ENCODE data around the gene TST.

The TST gene

DNA sequence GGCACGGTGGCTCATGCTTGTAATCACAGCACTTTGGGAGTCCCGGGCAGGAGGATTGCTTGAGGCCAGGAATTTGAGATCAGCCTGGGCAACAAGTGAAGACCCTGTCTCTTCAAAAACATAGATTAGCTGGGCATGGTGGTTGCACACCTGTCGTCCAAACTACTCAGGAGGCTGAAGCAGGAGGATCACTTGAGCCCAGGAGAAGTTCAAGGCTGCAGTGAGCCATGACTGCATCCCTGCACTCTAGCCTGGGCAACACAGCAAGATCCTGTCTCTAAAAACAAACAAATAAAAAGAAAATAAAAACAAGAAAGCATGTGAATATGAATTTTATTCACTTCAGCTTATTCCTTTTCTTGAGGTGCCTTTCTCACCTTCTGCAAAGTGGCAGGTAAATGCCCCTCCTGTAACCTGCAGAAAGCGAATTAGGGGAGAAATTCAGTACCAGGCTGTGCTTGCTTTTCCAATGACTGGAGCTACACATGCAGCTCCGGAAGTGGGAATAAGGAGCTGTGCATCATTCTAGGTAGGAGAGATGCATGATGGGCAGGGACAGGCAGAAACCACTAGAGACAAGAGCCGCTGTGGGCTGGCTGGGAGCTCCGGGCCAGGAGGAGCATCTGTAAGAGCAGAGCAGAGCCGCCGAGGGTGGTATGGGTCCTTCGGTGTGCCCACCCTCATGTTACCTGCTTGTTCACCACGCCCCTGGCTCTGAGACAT, 17.6 kb upstream of the TST start:
- H3K4me2 ChIP-seq (ENCODE audit: low read length): no peak overlapping the region
- no peak overlapping the region for H2BK12ac ChIP-seq (ENCODE audit: low read length)
- no peaks in the 10 kb centered on the region for H3K36me3 ChIP-seq (ENCODE audit: control insufficient read depth in 1 of 2, insufficient read depth in 2 of 2, low read length in 2 of 2)
- H3K79me1 ChIP-seq (ENCODE audit: low read length): no peaks in the 10 kb centered on the region
- no peak overlapping the region for H4K12ac ChIP-seq (ENCODE audit: low read depth, low read length)
- H3K79me2 ChIP-seq (ENCODE audit: control insufficient read depth, insufficient read depth, low read length, poor library complexity): no peaks in the 10 kb centered on the region
- no peaks in the 10 kb centered on the region for H3K27me3 ChIP-seq (ENCODE audit: insufficient read depth, low read length)
- no CpG with 5 or more reads among the region's 11 CpGs for WGBS (ENCODE audit: extremely low coverage, insufficient coverage, insufficient read length)
- H3K27ac ChIP-seq (ENCODE audit: low read depth, low read length): no peak overlapping the region
- no peak overlapping the region for H4K91ac ChIP-seq (ENCODE audit: low read depth, low read length)
- no peak overlapping the region for H3K9ac ChIP-seq (ENCODE audit: low read length)
- H3K4me1 ChIP-seq (ENCODE audit: control insufficient read depth in 1 of 2, insufficient read depth in 2 of 2, low read length in 2 of 2): peaks cover 9 to 12% of the 10 kb centered on the region in 2 experiments
- H3K18ac ChIP-seq (ENCODE audit: low read length): no peak overlapping the region
- no peak overlapping the region for H2AFZ ChIP-seq (ENCODE audit: insufficient read depth, low read length, poor library complexity)
- no peak overlapping the region for H3K4ac ChIP-seq (ENCODE audit: low read depth, low read length)
- no peak for DNase-seq
- H2BK5ac ChIP-seq (ENCODE audit: low read depth, low read length, poor library complexity): no peak overlapping the region
- no peak overlapping the region for H3K23ac ChIP-seq (ENCODE audit: low read length)
- H3K4me3 ChIP-seq (ENCODE audit: low read depth, low read length): no peak overlapping the region
- H3K9me3 ChIP-seq (ENCODE audit: insufficient read depth, low read depth, low read length): no peaks in the 10 kb centered on the region
- H4K8ac ChIP-seq (ENCODE audit: low read depth, low read length): no peak overlapping the region
- H2AK5ac ChIP-seq (ENCODE audit: low read length): no peak overlapping the region
- no peak overlapping the region for H2BK120ac ChIP-seq (ENCODE audit: insufficient read depth, low read length, poor library complexity)
- no peak overlapping the region for H3K14ac ChIP-seq (ENCODE audit: low read length)

GRCh38 chr22:37033605-37034430, 14.6 kb upstream of the TST start:
- H4K8ac ChIP-seq (ENCODE audit: low read depth, low read length): no peak overlapping the region
- H2BK5ac ChIP-seq (ENCODE audit: low read depth, low read length, poor library complexity): no peak overlapping the region
- H3K9me3 ChIP-seq (ENCODE audit: insufficient read depth, low read depth, low read length): no peaks in the 10 kb centered on the region
- DNase-seq: no peak
- H3K4me2 ChIP-seq (ENCODE audit: low read length): no peak overlapping the region
- WGBS (ENCODE audit: extremely low coverage, insufficient coverage, insufficient read length): no CpG with 5 or more reads among the region's 23 CpGs
- H3K79me2 ChIP-seq (ENCODE audit: control insufficient read depth, insufficient read depth, low read length, poor library complexity): no peaks in the 10 kb centered on the region
- no peak overlapping the region for H2BK12ac ChIP-seq (ENCODE audit: low read length)
- H2BK120ac ChIP-seq (ENCODE audit: insufficient read depth, low read length, poor library complexity): no peak overlapping the region
- no peaks in the 10 kb centered on the region for H3K79me1 ChIP-seq (ENCODE audit: low read length)
- no peak overlapping the region for H3K23ac ChIP-seq (ENCODE audit: low read length)
- no peak overlapping the region for H3K9ac ChIP-seq (ENCODE audit: low read length)
- no peak overlapping the region for H3K18ac ChIP-seq (ENCODE audit: low read length)
- H3K27me3 ChIP-seq (ENCODE audit: insufficient read depth, low read length): no peaks in the 10 kb centered on the region
- peaks cover 9 to 14% of the 10 kb centered on the region in 2 experiments for H3K4me1 ChIP-seq (ENCODE audit: control insufficient read depth in 1 of 2, insufficient read depth in 2 of 2, low read length in 2 of 2)
- no peak overlapping the region for H3K4me3 ChIP-seq (ENCODE audit: low read depth, low read length)
- no peak overlapping the region for H3K14ac ChIP-seq (ENCODE audit: low read length)
- peaks cover 10 to 11% of the 10 kb centered on the region in 2 experiments for H3K36me3 ChIP-seq (ENCODE audit: control insufficient read depth in 1 of 2, insufficient read depth in 2 of 2, low read length in 2 of 2)
- no peak overlapping the region for H4K12ac ChIP-seq (ENCODE audit: low read depth, low read length)
- no peak overlapping the region for H2AK5ac ChIP-seq (ENCODE audit: low read length)
- H2AFZ ChIP-seq (ENCODE audit: insufficient read depth, low read length, poor library complexity): no peak overlapping the region
- no peak overlapping the region for H3K4ac ChIP-seq (ENCODE audit: low read depth, low read length)
- H4K91ac ChIP-seq (ENCODE audit: low read depth, low read length): no peak overlapping the region
- no peak overlapping the region for H3K27ac ChIP-seq (ENCODE audit: low read depth, low read length)

DNA sequence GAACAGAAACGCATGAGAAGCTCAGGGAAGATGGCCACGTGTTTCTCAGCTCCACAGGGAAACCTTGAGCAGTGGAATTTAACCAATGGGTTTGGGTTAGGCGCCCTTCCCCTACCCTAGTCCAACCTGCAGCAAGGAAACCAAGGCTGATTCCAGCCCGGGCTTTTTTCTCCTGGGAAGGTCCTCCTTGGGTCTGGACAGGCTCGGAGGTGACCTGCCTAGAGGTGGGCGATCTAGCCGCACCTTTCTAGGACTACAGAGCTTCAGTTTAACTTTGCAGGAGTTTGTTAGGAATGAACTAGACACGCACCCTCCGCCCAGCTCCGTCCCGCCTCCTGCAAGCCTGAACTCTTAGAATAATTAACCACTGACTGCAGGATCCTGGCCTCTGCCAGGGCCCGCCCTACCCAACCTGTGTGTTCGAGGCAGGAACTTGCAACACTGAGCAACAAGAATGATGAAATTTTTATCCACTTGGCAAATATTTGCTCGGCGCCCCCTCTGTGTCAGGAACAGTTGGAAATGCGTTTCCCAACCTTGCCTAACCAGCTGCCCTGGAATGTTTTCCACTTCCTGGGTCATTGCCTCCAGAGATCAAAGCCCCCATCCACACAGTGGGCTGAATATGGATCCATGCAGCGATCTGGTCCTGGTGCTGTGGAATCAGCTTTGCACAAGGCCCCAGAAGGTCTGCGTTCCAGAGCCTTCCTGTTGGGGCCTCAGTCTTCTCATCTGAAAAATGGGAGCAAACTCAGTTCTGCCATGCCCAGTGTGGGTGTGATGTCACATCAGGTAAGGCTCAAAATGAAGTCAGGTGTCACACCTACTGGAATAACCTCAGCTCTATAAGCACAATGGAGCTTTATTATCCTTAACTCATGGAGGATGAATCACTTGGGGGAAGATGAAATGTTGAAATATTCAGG, 13.6 kb upstream of the TST start:
- Histone ChIP-seq H2BK5ac (ENCODE audit: low read depth, low read length, poor library complexity) (no peak overlapping the region), H3K23ac (ENCODE audit: low read length) (no peak overlapping the region), H3K4ac (ENCODE audit: low read depth, low read length) (no peak overlapping the region), H3K36me3 (ENCODE audit: control insufficient read depth in 1 of 2, insufficient read depth in 2 of 2, low read length in 2 of 2) (peaks cover 10 to 14% of the 10 kb centered on the region in 2 experiments), H3K27me3 (ENCODE audit: insufficient read depth, low read length) (no peaks in the 10 kb centered on the region), H2BK12ac (ENCODE audit: low read length) (no peak overlapping the region), H3K79me1 (ENCODE audit: low read length) (no peaks in the 10 kb centered on the region), H3K14ac (ENCODE audit: low read length) (no peak overlapping the region), H3K18ac (ENCODE audit: low read length) (no peak overlapping the region), H3K4me2 (ENCODE audit: low read length) (peak overlapping the region; percentile 20), H4K12ac (ENCODE audit: low read depth, low read length) (no peak overlapping the region), H2AK5ac (ENCODE audit: low read length) (no peak overlapping the region), H3K79me2 (ENCODE audit: control insufficient read depth, insufficient read depth, low read length, poor library complexity) (no peaks in the 10 kb centered on the region), H3K27ac (ENCODE audit: low read depth, low read length) (no peak overlapping the region), H3K4me1 (ENCODE audit: control insufficient read depth in 1 of 2, insufficient read depth in 2 of 2, low read length in 2 of 2) (peaks cover 9 to 14% of the 10 kb centered on the region in 2 experiments), H4K8ac (ENCODE audit: low read depth, low read length) (peak overlapping the region; percentile 6), H4K91ac (ENCODE audit: low read depth, low read length) (no peak overlapping the region), H3K9ac (ENCODE audit: low read length) (peak overlapping the region; percentile 18), H3K4me3 (ENCODE audit: low read depth, low read length) (no peak overlapping the region), H2AFZ (ENCODE audit: insufficient read depth, low read length, poor library complexity) (no peak overlapping the region), H3K9me3 (ENCODE audit: insufficient read depth, low read depth, low read length) (no peaks in the 10 kb centered on the region), H2BK120ac (ENCODE audit: insufficient read depth, low read length, poor library complexity) (peak overlapping the region; percentile 31)
- peak; percentile 54 to 57 for DNase-seq
- no CpG with 5 or more reads among the region's 18 CpGs for WGBS (ENCODE audit: extremely low coverage, insufficient coverage, insufficient read length)

DNA sequence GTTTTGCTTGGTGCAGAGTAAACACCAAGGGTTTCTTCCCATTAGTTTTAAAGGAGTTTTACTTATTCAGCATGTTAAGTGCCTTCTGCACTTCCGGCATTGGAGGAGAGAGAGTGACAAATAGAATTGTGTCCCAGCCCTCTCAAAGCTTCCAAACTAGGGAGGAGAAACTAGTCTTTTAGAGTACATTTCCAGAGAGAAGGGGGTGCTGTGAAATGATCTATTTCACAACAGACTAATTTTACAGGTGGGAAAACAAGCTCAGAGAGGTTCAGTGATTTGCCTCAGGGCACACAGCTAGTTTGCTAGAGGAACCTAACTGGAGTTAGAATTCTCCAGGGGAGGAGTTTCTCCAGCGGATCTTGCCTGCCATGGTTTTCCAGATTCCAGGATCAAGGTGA, 12.9 kb upstream of the TST start:
- Histone ChIP-seq H4K8ac (ENCODE audit: low read depth, low read length) (no peak overlapping the region), H2BK120ac (ENCODE audit: insufficient read depth, low read length, poor library complexity) (peak overlapping the region; percentile 31), H3K4me2 (ENCODE audit: low read length) (no peak overlapping the region), H2BK12ac (ENCODE audit: low read length) (no peak overlapping the region), H3K18ac (ENCODE audit: low read length) (no peak overlapping the region), H3K23ac (ENCODE audit: low read length) (no peak overlapping the region), H4K91ac (ENCODE audit: low read depth, low read length) (no peak overlapping the region), H3K9me3 (ENCODE audit: insufficient read depth, low read depth, low read length) (no peaks in the 10 kb centered on the region), H3K14ac (ENCODE audit: low read length) (no peak overlapping the region), H3K79me1 (ENCODE audit: low read length) (no peaks in the 10 kb centered on the region), H3K4me1 (ENCODE audit: control insufficient read depth in 1 of 2, insufficient read depth in 2 of 2, low read length in 2 of 2) (peaks cover 9 to 14% of the 10 kb centered on the region in 2 experiments), H3K27ac (ENCODE audit: low read depth, low read length) (no peak overlapping the region), H2AFZ (ENCODE audit: insufficient read depth, low read length, poor library complexity) (no peak overlapping the region), H3K4me3 (ENCODE audit: low read depth, low read length) (no peak overlapping the region), H3K79me2 (ENCODE audit: control insufficient read depth, insufficient read depth, low read length, poor library complexity) (no peaks in the 10 kb centered on the region), H3K27me3 (ENCODE audit: insufficient read depth, low read length) (no peaks in the 10 kb centered on the region), H3K36me3 (ENCODE audit: control insufficient read depth in 1 of 2, insufficient read depth in 2 of 2, low read length in 2 of 2) (peaks cover 13 to 20% of the 10 kb centered on the region in 2 experiments), H2AK5ac (ENCODE audit: low read length) (no peak overlapping the region), H2BK5ac (ENCODE audit: low read depth, low read length, poor library complexity) (no peak overlapping the region), H4K12ac (ENCODE audit: low read depth, low read length) (no peak overlapping the region), H3K9ac (ENCODE audit: low read length) (no peak overlapping the region), H3K4ac (ENCODE audit: low read depth, low read length) (no peak overlapping the region)
- WGBS (ENCODE audit: extremely low coverage, insufficient coverage, insufficient read length): no CpG with 5 or more reads among the region's 2 CpGs
- peak in 1 of 2 donors; percentile 49 for DNase-seq

Measured in trophoblast cell (in vitro differentiated cells and primary cell).